HG03521 (cell line): ENCODE data around the gene RBM11.
"Not testable (repeated sequence)": the region's sequence is repeated elsewhere in the genome, so short reads cannot be mapped to it uniquely, and the experiment has no call there.

Experiments
- ATAC-seq: cut with Tn5 transposase; IDR thresholded peaks from one replicate; pipeline ENCODE4 v1.9.1; 2021; ENCODE audit warnings: mild to moderate bottlenecking, moderate library complexity; ENCODE audit not compliant: unreplicated experiment

Gene RBM11, protein sequence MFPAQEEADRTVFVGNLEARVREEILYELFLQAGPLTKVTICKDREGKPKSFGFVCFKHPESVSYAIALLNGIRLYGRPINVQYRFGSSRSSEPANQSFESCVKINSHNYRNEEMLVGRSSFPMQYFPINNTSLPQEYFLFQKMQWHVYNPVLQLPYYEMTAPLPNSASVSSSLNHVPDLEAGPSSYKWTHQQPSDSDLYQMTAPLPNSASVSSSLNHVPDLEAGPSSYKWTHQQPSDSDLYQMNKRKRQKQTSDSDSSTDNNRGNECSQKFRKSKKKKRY

GRCh38 chr21:14215971-14216641 is at the start of gene RBM11:
RBM11 (plus strand) TSS chr21:14216157; CDS start chr21:14216187, 30 bp downstream.
- peak; percentile 95 for ATAC-seq

- ATAC-seq: not testable (repeated sequence)
These were observed 49.3 kb upstream of the RBM11 start for GRCh38 chr21:14166463-14167223.

DNA sequence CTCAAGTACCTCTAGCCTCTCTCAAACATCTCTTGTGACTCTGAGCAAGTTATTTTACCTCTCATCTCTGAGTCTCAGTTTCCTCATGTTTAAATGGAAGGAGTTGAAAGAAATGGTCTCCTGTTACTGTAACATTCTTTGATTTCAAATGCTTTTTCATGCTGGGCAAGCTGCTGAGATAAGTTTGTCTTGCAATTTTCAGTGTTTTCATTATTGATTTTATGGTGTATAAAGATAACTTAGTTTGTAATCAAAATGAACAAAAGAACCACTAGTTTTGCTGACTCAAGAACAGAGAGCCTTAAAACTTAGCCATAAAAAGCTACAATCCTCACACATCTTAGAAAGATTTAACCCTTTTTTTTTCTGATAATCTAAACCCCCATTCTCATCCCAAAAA is 9.7 kb upstream of the RBM11 start:
- ATAC-seq: no peak

DNA sequence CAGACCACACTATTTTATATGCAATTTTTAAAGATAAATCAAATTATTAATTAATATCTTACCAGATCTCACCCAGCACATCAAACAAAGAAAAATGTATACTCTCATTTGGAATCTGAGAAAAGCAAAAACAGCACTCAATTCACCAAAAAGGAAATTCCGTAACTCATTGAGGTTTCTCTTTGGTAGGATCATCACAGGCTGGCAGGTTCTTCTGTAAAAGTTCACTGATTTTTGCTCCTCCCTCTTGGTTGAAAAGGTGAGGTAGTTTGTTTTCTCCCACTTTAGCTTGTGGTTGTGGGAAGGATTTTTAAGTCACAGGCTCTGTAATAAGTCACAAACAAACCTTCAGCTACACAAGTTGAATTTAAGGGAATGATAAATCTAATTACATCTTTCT is 5.2 kb upstream of the RBM11 start, which contains the start of gene LIPI:
TSS of gene LIPI (minus strand) at position 218 of the 400 bp plus-strand sequence. CDS start at position 108, 110 bp downstream.
- ATAC-seq: no peak

DNA sequence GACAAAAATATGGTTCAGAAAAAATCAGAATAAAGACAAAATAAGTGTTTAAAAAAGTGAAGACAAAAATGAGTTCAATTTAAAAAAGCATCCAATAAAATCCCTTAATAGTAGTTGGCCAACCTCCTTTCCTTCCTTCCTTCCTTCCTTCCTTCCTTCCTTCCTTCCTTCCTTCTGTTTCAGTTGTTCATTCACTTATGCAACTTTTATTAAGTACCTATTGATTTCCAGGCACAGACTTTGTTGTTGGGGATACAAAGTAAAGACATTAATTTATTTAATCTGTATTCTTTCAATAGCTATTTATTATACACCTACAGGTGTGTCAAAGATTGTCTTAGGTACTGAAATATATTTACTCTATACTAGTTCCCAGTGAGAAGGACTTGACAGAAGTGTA is 2.8 kb upstream of the RBM11 start:
- no peak for ATAC-seq

DNA sequence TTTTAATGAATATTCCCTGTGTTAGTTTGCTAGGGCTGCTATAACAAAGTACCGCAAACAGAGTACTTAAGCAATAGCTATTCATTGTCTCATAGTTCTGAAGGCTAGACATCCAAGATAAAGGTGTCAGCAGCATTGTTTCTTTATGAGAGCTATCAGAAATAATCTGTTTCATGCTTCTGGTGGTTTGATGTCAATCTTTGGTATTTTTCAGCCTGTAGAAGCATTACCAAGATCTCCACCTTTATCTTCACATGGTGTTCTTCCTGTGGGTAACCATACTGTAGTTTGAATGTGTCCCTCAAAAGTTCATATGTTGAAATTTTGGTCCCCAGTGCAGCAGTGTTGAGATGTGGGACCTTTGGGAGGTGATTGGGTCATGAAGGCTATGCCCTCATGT is 7.4 kb downstream of the RBM11 start:
- no peak for ATAC-seq

DNA sequence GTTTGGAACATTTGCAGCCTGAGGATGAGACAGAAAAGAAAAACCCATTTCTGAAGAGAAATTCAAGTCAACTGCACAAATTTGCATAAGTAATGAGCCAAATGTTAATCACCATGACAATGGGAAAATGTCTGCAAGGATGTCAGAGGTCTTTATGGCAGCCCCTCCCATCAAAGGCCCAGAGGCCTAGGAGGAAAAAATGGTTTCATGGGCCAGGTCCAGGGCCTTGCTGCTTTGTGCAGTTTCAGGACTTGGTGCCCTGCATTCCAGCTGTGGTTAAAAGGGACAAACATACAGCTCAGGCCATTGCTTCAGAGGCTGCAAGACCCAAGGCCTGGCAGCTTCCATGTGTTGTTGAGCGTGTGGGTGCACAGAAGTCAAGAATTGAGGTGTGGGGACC is 13.4 kb downstream of the RBM11 start:
- no peak for ATAC-seq

DNA sequence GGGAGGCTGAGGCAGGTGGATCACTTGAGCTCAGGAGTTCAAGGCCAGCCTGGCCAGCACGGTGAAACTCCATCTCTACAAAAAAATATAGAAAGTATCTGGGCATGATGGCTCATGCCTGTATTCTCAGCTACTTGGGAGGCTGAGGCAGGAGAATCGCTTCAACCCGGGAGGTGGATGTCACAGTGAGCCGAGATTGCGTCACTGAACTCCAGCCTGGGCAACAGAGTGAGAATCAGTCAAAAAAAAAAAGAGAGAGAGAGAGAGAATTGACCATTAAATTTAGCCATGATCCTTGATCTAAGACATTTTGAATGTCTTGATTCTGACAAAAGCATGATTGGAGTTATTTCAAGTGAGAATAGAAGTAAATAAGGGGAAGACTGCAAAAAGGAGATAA is 19.1 kb downstream of the RBM11 start:
- no peak for ATAC-seq

DNA sequence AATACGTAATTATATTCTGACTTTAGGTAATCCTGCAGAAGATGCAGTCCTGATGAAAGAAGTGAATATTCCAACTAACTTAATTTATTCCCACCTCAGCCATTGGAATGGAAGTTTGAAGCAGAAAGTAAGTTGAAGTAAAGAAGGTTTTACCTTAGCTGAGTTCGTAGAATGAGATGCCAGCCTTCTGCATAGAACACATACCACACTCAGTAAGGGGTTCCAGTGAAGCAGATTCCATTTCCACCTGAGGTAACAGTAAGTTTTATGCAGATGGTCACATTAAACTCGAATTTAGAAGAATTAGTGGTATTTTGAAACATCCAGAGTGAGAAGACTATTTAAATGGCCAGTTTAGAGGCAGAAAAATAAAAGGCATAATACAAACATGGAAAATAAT is 20.2 kb downstream of the RBM11 start:
- ATAC-seq: no peak

- ATAC-seq: no peak
These were observed 23.3 kb downstream of the RBM11 start for GRCh38 chr21:14239281-14239680.

GRCh38 chr21:14241297-14241696 is 25.3 kb downstream of the RBM11 start:
- no peak for ATAC-seq

- no peak for ATAC-seq
These were observed 27.5 kb downstream of the RBM11 start for GRCh38 chr21:14243461-14243860.

GRCh38 chr21:14243874-14244273 is 27.9 kb downstream of the RBM11 start:
- ATAC-seq: no peak

- ATAC-seq: no peak
These were observed 29.0 kb downstream of the RBM11 start for GRCh38 chr21:14244911-14245310.

DNA sequence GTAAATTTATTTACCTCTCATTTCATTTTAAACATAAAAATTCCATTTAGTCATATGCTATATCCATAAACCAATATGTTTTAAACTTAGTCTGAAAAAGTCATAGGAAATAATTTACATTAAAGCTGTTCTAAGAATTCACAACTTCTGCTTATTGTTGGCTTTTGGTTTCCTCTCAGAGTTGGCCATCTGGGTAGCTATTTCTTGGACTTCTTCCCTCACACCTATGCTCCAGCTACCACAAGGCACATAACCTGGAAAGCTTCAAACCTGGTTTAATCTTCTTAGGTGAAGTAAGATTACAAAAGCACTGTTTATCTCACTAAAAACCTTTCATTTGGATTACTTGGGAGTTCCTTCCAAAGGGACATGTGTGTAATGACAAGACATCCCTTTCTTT is 29.8 kb downstream of the RBM11 start:
- ATAC-seq: no peak

GRCh38 chr21:14251336-14251735 is 35.4 kb downstream of the RBM11 start:
- no peak for ATAC-seq

- no peak for ATAC-seq
These were observed 43.8 kb downstream of the RBM11 start for GRCh38 chr21:14259747-14260146.

GRCh38 chr21:14260174-14260764 is 44.3 kb downstream of the RBM11 start:
- ATAC-seq: no peak

DNA sequence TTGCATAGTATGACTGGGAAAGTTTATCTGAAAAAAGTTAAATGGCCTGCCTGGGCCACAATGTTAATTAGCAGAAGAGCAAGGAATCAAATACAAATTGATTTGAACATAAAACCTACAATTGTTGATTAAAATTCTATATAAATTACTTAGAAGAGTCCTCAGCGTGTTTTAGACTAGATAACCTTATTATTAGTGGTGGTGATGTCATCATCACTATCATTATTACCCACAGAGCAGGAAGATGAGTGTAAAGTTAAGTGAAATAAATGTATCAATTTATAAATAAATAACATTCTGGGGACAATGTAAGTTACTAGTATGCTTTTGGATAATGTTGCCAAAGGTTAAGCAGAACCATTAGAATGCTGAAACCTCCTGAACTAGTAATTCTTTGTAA is 46.1 kb downstream of the RBM11 start:
- no peak for ATAC-seq

DNA sequence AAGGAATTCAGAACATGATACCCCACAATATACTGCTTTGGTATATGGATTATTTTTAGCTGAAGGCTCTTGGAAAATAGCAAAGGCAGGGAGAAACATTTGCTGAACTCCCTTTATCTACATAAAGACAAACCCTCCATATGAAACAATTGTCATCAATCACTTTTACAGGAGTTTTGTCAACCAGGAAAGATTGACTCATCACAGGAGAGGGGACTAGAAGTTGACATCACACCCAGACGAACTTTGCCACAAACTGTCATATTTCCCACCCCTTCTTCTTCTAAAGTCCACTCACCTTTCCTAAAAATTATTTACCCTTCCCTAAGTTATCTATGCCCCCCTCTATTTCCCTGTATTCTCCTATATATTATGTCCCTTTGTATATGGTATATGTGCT is 47.9 kb downstream of the RBM11 start:
- ATAC-seq: no peak

GRCh38 chr21:14265023-14265422 is 49.1 kb downstream of the RBM11 start:
- ATAC-seq: no peak
